HepG2 (cell line): ENCODE data around the gene TBRG4.

Experiments
- CHD2 ChIP-seq: IDR thresholded peaks from 2 replicates; pipeline ENCODE4 v1.6.1; 2011; ENCODE audit warnings: low read depth, low read length, improper control_type of control experiment
- CTCF ChIP-seq: sonication (generic); formaldehyde crosslinking; IDR thresholded peaks from 2 replicates; pipeline ENCODE4 v1.5.0; 2020; ENCODE audit warnings: mild to moderate bottlenecking, missing genetic modification reagents, moderate library complexity
- EHMT2 ChIP-seq: fragments of 200-600 bp; sonication (generic); IDR thresholded peaks from 2 replicates; pipeline ENCODE4 v1.7.0; 2017; ENCODE audit warnings: antibody characterized with exemption, low read depth, low read length, borderline replicate concordance
- GATAD1 ChIP-seq: IDR thresholded peaks from 2 replicates; pipeline ENCODE4 v1.6.1; 2016; ENCODE audit warnings: missing genetic modification reagents, missing compliant biosample characterization
- KLF11 ChIP-seq: IDR thresholded peaks from 2 replicates; pipeline ENCODE4 v1.6.1; 2016; ENCODE audit warnings: missing compliant biosample characterization
- POLR2AphosphoS2 ChIP-seq: IDR thresholded peaks from 2 replicates; pipeline ENCODE4 v1.6.1; 2011; ENCODE audit warnings: low read depth, low read length, improper control_type of control experiment
- PRDM15 ChIP-seq: sonication (generic); formaldehyde crosslinking; IDR thresholded peaks from 2 replicates; pipeline ENCODE4 v1.4.0; 2020; ENCODE audit warnings: missing genetic modification reagents
- SMYD3 ChIP-seq: sonication (generic); formaldehyde crosslinking; IDR thresholded peaks from 2 replicates; pipeline ENCODE4 v1.8.1; 2023; ENCODE audit warnings: mild to moderate bottlenecking, missing genetic modification reagents
- SP2 ChIP-seq: sonication (generic); formaldehyde crosslinking; IDR thresholded peaks from 2 replicates; pipeline ENCODE4 v1.5.1; 2020; ENCODE audit warnings: mild to moderate bottlenecking, missing genetic modification reagents
- ZNF563 ChIP-seq: sonication (generic); formaldehyde crosslinking; IDR thresholded peaks from 2 replicates; pipeline ENCODE4 v1.8.0; 2022; ENCODE audit warnings: mild to moderate bottlenecking, moderate library complexity, missing genetic modification reagents
- ZNF775 ChIP-seq: sonication (generic); formaldehyde crosslinking; IDR thresholded peaks from 2 replicates; pipeline ENCODE4 v1.4.0; 2020; ENCODE audit warnings: missing genetic modification reagents, mild to moderate bottlenecking, moderate library complexity, borderline replicate concordance
- TF ChIP-seq, protein P1 (sequence below): sonication (generic); formaldehyde crosslinking; IDR thresholded peaks from 2 replicates; pipeline ENCODE4 v1.4.0; 2020; ENCODE audit warnings: mild to moderate bottlenecking, missing genetic modification reagents

GRCh38 chr7:45104844-45105587 lies 6.5 kb downstream of the TBRG4 start:
- TF ChIP-seq SP2 (CRISPR knock-in tag) (no peak), CHD2 (no peak), GATAD1 (no peak), ZNF563 (CRISPR knock-in tag) (no peak), PRDM15 (no peak), CTCF (CRISPR knock-in tag) (no peak), KLF11 (CRISPR knock-in tag) (no peak), ZNF775 (CRISPR knock-in tag) (no peak), SMYD3 (CRISPR knock-in tag) (no peak), POLR2AphosphoS2 (no peak), EHMT2 (no peak)
- TF ChIP-seq, protein P1, sequence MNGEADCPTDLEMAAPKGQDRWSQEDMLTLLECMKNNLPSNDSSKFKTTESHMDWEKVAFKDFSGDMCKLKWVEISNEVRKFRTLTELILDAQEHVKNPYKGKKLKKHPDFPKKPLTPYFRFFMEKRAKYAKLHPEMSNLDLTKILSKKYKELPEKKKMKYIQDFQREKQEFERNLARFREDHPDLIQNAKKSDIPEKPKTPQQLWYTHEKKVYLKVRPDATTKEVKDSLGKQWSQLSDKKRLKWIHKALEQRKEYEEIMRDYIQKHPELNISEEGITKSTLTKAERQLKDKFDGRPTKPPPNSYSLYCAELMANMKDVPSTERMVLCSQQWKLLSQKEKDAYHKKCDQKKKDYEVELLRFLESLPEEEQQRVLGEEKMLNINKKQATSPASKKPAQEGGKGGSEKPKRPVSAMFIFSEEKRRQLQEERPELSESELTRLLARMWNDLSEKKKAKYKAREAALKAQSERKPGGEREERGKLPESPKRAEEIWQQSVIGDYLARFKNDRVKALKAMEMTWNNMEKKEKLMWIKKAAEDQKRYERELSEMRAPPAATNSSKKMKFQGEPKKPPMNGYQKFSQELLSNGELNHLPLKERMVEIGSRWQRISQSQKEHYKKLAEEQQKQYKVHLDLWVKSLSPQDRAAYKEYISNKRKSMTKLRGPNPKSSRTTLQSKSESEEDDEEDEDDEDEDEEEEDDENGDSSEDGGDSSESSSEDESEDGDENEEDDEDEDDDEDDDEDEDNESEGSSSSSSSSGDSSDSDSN (CRISPR knock-in tag) = no peak
